MCF 10A (cell line): ENCODE measurements around the gene ATP6V1A. TPM values are rescaled to one million over a fixed set of nuclear protein-coding genes. Genes with fewer than 3 reads are reported as not detected.
A peak's percentile ranks its signal among the peaks of the same experiment; 100 is the strongest.

Experiments
- BruUV-seq: library from RNA; stranded (reverse); fragments of 400-500 nt; replicated peaks from 2 replicates; lab custom pipeline; 2021; lab: Mats Ljungman, UMichigan
- CTCF ChIA-PET: fragments of 300-600 bp; sonication (Branson Sonifier 250); formaldehyde crosslinking; extraction: SDS; loops from one replicate; lab custom pipeline; 2021; ENCODE audit warnings: antibody characterized with exemption, inconsistent platforms; lab: Yijun Ruan, JAX
- POLR2A ChIA-PET: fragments of 300-600, 350-650 bp; sonication (Branson Sonifier 250); formaldehyde crosslinking; extraction: SDS; loops from one replicate; lab custom pipeline; 2020; ENCODE audit warnings: antibody characterized with exemption, inconsistent platforms; lab: Yijun Ruan, JAX
- DNase-seq: peaks from one replicate; pipeline ENCODE4 v3.0.0-alpha.2; 2018; ENCODE audit not compliant: unreplicated experiment
- H3K27ac Mint-ChIP-seq: one replicate; pipeline ENCODE4 v1.8.0; 2022; ENCODE audit warnings: mild to moderate bottlenecking, low read depth, mixed read lengths; ENCODE audit not compliant: unreplicated experiment
- H3K27me3 Mint-ChIP-seq: one replicate; pipeline ENCODE4 v1.8.0; 2022; ENCODE audit warnings: mixed read lengths; ENCODE audit not compliant: insufficient read depth, unreplicated experiment
- H3K36me3 Mint-ChIP-seq: one replicate; pipeline ENCODE4 v1.8.0; 2022; ENCODE audit warnings: mild to moderate bottlenecking, moderate library complexity, mixed read lengths; ENCODE audit not compliant: insufficient read depth, unreplicated experiment
- H3K4me1 Mint-ChIP-seq: one replicate; pipeline ENCODE4 v1.8.0; 2022; ENCODE audit warnings: mixed read lengths; ENCODE audit not compliant: insufficient read depth, unreplicated experiment
- H3K4me3 Mint-ChIP-seq: one replicate; pipeline ENCODE4 v1.8.0; 2022; ENCODE audit warnings: mild to moderate bottlenecking, moderate library complexity, mixed read lengths; ENCODE audit not compliant: unreplicated experiment
- H3K9me3 Mint-ChIP-seq: one replicate; pipeline ENCODE4 v1.8.0; 2022; ENCODE audit warnings: mixed read lengths; ENCODE audit not compliant: unreplicated experiment
- CTCF ChIP-seq: fragments of 200-600 bp; IDR thresholded peaks from one replicate; pipeline ENCODE4 v1.8.0; 2022; ENCODE audit warnings: antibody characterized with exemption, mild to moderate bottlenecking; ENCODE audit not compliant: unreplicated experiment
- intact Hi-C: fragments of 100-400 bp; cut with micrococcal nuclease; formaldehyde crosslinking; loops from 2 replicates; pipeline ENCODE4 v1.14.1; 2022
- total RNA-seq: library from RNA; stranded (reverse); gene quantifications from 2 replicates; pipeline ENCODE4 v1.2.3, GENCODE V29; 2022

ATP6V1A gene
- total RNA-seq, 1 experiment from 2014 or later, result 51.6 TPM

- ChIA-PET CTCF (no interaction called here), POLR2A (no interaction called here)
- Mint-ChIP-seq H3K36me3 (peaks cover 19% of the 10 kb centered on the region), H3K4me1 (no peaks in the 10 kb centered on the region), H3K4me3 (no peak overlapping the region), H3K27ac (no peak overlapping the region), H3K9me3 (no peaks in the 10 kb centered on the region), H3K27me3 (no peaks in the 10 kb centered on the region)
- BruUV-seq, result no TSS peak
- no peak for TF ChIP-seq CTCF
- no peak for DNase-seq
- intact Hi-C loops, result no loop called here
Measured at GRCh38 chr3:113775516-113775915, 28.7 kb downstream of the ATP6V1A start.

GRCh38 chr3:113776564-113776963 is 29.7 kb downstream of the ATP6V1A start:
- BruUV-seq, result no TSS peak
- Mint-ChIP-seq H3K4me3 (no peak overlapping the region), H3K4me1 (no peaks in the 10 kb centered on the region), H3K27ac (no peak overlapping the region), H3K27me3 (no peaks in the 10 kb centered on the region), H3K9me3 (no peaks in the 10 kb centered on the region), H3K36me3 (peaks cover 25% of the 10 kb centered on the region)
- ChIA-PET POLR2A (interaction anchor here (1.2 kb wide), 1 partner anchor 31 kb away, joined by 4 read pairs; no protein-coding TSS in a partner anchor), CTCF (interaction anchor here (0.8 kb wide), 1 partner anchor 40 kb away, joined by 3 read pairs; no protein-coding TSS in a partner anchor)
- no peak for DNase-seq
- no peak for TF ChIP-seq CTCF
- intact Hi-C loops, result no loop called here

GRCh38 chr3:113783463-113783862 is 36.6 kb downstream of the ATP6V1A start:
- H3K27ac Mint-ChIP-seq, result no peak overlapping the region
- H3K9me3 Mint-ChIP-seq, result no peaks in the 10 kb centered on the region
- peaks cover 54% of the 10 kb centered on the region for H3K36me3 Mint-ChIP-seq
- CTCF ChIA-PET, result interaction anchor here (0.8 to 0.9 kb wide), 2 partner anchors 10 to 38 kb away, joined by 3 to 4 read pairs; partner anchors contain the start of gene NAA50
- POLR2A ChIA-PET, result interaction anchor here (0.9 to 1.9 kb wide), 2 partner anchors 38 to 47 kb away, joined by 3 to 6 read pairs; partner anchors contain the start of gene NAA50
- no peak overlapping the region for H3K4me3 Mint-ChIP-seq
- H3K4me1 Mint-ChIP-seq, result no peaks in the 10 kb centered on the region
- TF ChIP-seq CTCF, result no peak
- peak; percentile 20 for DNase-seq
- no peaks in the 10 kb centered on the region for H3K27me3 Mint-ChIP-seq
- intact Hi-C loops, result no loop called here
- no TSS peak for BruUV-seq

GRCh38 chr3:113783980-113784379 is 37.1 kb downstream of the ATP6V1A start:
- no TSS peak for BruUV-seq
- H3K27ac Mint-ChIP-seq, result peak overlapping the region; percentile 35
- no peaks in the 10 kb centered on the region for H3K4me1 Mint-ChIP-seq
- H3K4me3 Mint-ChIP-seq, result no peak overlapping the region
- CTCF ChIA-PET, result interaction anchor here (0.8 kb wide), 1 partner anchor 39 kb away, joined by 3 read pairs; the partner anchor contains the start of gene NAA50
- intact Hi-C loops, result no loop called here
- TF ChIP-seq CTCF, result no peak
- H3K27me3 Mint-ChIP-seq, result no peaks in the 10 kb centered on the region
- POLR2A ChIA-PET, result interaction anchor here (0.9 to 1.9 kb wide), 2 partner anchors 39 to 46 kb away, joined by 3 to 6 read pairs; partner anchors contain the start of gene NAA50
- H3K9me3 Mint-ChIP-seq, result no peaks in the 10 kb centered on the region
- DNase-seq, result no peak
- H3K36me3 Mint-ChIP-seq, result peaks cover 58% of the 10 kb centered on the region
